ENCODE data around the gene ABCC4.

Gene ABCC4

GRCh38 chr13:95258619-95259194, 42.5 kb downstream of the ABCC4 start:
- no peaks in the 10 kb centered on the region for H3K36me3 ChIP-seq (replicated peaks)
- no peak for DNase-seq (ENCODE audit: low spot score in 2 of 2)
- no peaks in the 10 kb centered on the region for H3K9me3 ChIP-seq
- in situ Hi-C loops (cut with MboI; ENCODE audit: low sequenced_read_pairs): no loop called here
- H3K27me3 ChIP-seq (ENCODE audit: low read depth): no peaks in the 10 kb centered on the region
- H3K4me1 ChIP-seq: no peaks in the 10 kb centered on the region
- H3K4me3 ChIP-seq: no peak overlapping the region

- Histone ChIP-seq H3K4me3 (no peak overlapping the region), H3K27me3 (ENCODE audit: low read depth) (no peaks in the 10 kb centered on the region), H3K36me3 (replicated peaks) (no peaks in the 10 kb centered on the region), H3K9me3 (no peaks in the 10 kb centered on the region), H3K4me1 (no peaks in the 10 kb centered on the region)
- in situ Hi-C loops (cut with MboI; ENCODE audit: low sequenced_read_pairs): no loop called here
- DNase-seq (ENCODE audit: low spot score in 2 of 2): no peak
Observed at GRCh38 chr13:95258098-95258497, 43.2 kb downstream of the ABCC4 start.

GRCh38 chr13:95256091-95256490, 45.2 kb downstream of the ABCC4 start:
- Histone ChIP-seq H3K4me1 (no peaks in the 10 kb centered on the region), H3K36me3 (replicated peaks) (no peaks in the 10 kb centered on the region), H3K4me3 (no peak overlapping the region), H3K9me3 (no peaks in the 10 kb centered on the region), H3K27me3 (ENCODE audit: low read depth) (no peaks in the 10 kb centered on the region)
- no peak for DNase-seq (ENCODE audit: low spot score in 2 of 2)
- in situ Hi-C loops (cut with MboI; ENCODE audit: low sequenced_read_pairs): no loop called here

GRCh38 chr13:95255072-95255732, 46.0 kb downstream of the ABCC4 start:
- no peaks in the 10 kb centered on the region for H3K27me3 ChIP-seq (ENCODE audit: low read depth)
- in situ Hi-C loops (cut with MboI; ENCODE audit: low sequenced_read_pairs): no loop called here
- H3K9me3 ChIP-seq: no peaks in the 10 kb centered on the region
- no peaks in the 10 kb centered on the region for H3K4me1 ChIP-seq
- H3K4me3 ChIP-seq: no peak overlapping the region
- no peak for DNase-seq (ENCODE audit: low spot score in 2 of 2)
- no peaks in the 10 kb centered on the region for H3K36me3 ChIP-seq (replicated peaks)

GRCh38 chr13:95254339-95254738, 46.9 kb downstream of the ABCC4 start:
- Histone ChIP-seq H3K4me1 (no peaks in the 10 kb centered on the region), H3K27me3 (ENCODE audit: low read depth) (no peaks in the 10 kb centered on the region), H3K4me3 (no peak overlapping the region), H3K36me3 (replicated peaks) (no peaks in the 10 kb centered on the region), H3K9me3 (no peaks in the 10 kb centered on the region)
- in situ Hi-C loops (cut with MboI; ENCODE audit: low sequenced_read_pairs): no loop called here
- no peak for DNase-seq (ENCODE audit: low spot score in 2 of 2)

- Histone ChIP-seq H3K4me1 (no peaks in the 10 kb centered on the region), H3K36me3 (replicated peaks) (no peaks in the 10 kb centered on the region)
Observed at GRCh38 chr13:95253033-95253432, 48.2 kb downstream of the ABCC4 start.

GRCh38 chr13:95251641-95252040, 49.6 kb downstream of the ABCC4 start:
- no peaks in the 10 kb centered on the region for H3K9me3 ChIP-seq
- H3K27me3 ChIP-seq (ENCODE audit: low read depth): no peaks in the 10 kb centered on the region
- no peaks in the 10 kb centered on the region for H3K4me1 ChIP-seq
- no peaks in the 10 kb centered on the region for H3K36me3 ChIP-seq (replicated peaks)
- DNase-seq (ENCODE audit: low spot score in 2 of 2): no peak
- in situ Hi-C loops (cut with MboI; ENCODE audit: low sequenced_read_pairs): no loop called here
- no peak overlapping the region for H3K4me3 ChIP-seq

More at GRCh38 chr13:95253033-95253432, 48.2 kb downstream of the ABCC4 start:
- H3K4me3 ChIP-seq: no peak overlapping the region
- H3K27me3 ChIP-seq (ENCODE audit: low read depth): no peaks in the 10 kb centered on the region
- in situ Hi-C loops (cut with MboI; ENCODE audit: low sequenced_read_pairs): no loop called here
- H3K9me3 ChIP-seq: no peaks in the 10 kb centered on the region
- DNase-seq (ENCODE audit: low spot score in 2 of 2): no peak

GRCh38 chr13:95250961-95251360, 50.3 kb downstream of the ABCC4 start:
- Histone ChIP-seq H3K9me3 (no peaks in the 10 kb centered on the region), H3K27me3 (ENCODE audit: low read depth) (no peaks in the 10 kb centered on the region), H3K36me3 (replicated peaks) (no peaks in the 10 kb centered on the region; the same call in 1 of the 2 replicates), H3K4me1 (no peaks in the 10 kb centered on the region), H3K4me3 (no peak overlapping the region)
- in situ Hi-C loops (cut with MboI; ENCODE audit: low sequenced_read_pairs): no loop called here
- DNase-seq (ENCODE audit: low spot score in 2 of 2): no peak

- DNase-seq (ENCODE audit: low spot score in 2 of 2): no peak
- Histone ChIP-seq H3K4me1 (no peaks in the 10 kb centered on the region), H3K9me3 (no peaks in the 10 kb centered on the region), H3K36me3 (replicated peaks) (no peaks in the 10 kb centered on the region; the same call in 1 of the 2 replicates), H3K27me3 (ENCODE audit: low read depth) (no peaks in the 10 kb centered on the region), H3K4me3 (no peak overlapping the region)
- in situ Hi-C loops (cut with MboI; ENCODE audit: low sequenced_read_pairs): no loop called here
Observed at GRCh38 chr13:95248953-95249352, 52.3 kb downstream of the ABCC4 start.

GRCh38 chr13:95247852-95248251, 53.4 kb downstream of the ABCC4 start:
- in situ Hi-C loops (cut with MboI; ENCODE audit: low sequenced_read_pairs): no loop called here
- H3K4me1 ChIP-seq: no peaks in the 10 kb centered on the region
- no peak overlapping the region for H3K4me3 ChIP-seq
- H3K27me3 ChIP-seq (ENCODE audit: low read depth): no peaks in the 10 kb centered on the region
- no peaks in the 10 kb centered on the region; the same call in 1 of the 2 replicates for H3K36me3 ChIP-seq (replicated peaks)
- no peak for DNase-seq (ENCODE audit: low spot score in 2 of 2)
- no peaks in the 10 kb centered on the region for H3K9me3 ChIP-seq

GRCh38 chr13:95247171-95247570, 54.1 kb downstream of the ABCC4 start:
- Histone ChIP-seq H3K36me3 (replicated peaks) (no peaks in the 10 kb centered on the region; the same call in 1 of the 2 replicates), H3K27me3 (ENCODE audit: low read depth) (no peaks in the 10 kb centered on the region), H3K9me3 (no peaks in the 10 kb centered on the region), H3K4me3 (no peak overlapping the region), H3K4me1 (no peaks in the 10 kb centered on the region)
- DNase-seq (ENCODE audit: low spot score in 2 of 2): no peak
- in situ Hi-C loops (cut with MboI; ENCODE audit: low sequenced_read_pairs): no loop called here

GRCh38 chr13:95246292-95247082, 54.8 kb downstream of the ABCC4 start:
- H3K27me3 ChIP-seq (ENCODE audit: low read depth): no peaks in the 10 kb centered on the region
- DNase-seq (ENCODE audit: low spot score in 2 of 2): no peak

GRCh38 chr13:95245071-95245470, 56.2 kb downstream of the ABCC4 start:
- H3K4me3 ChIP-seq: no peak overlapping the region
- no peaks in the 10 kb centered on the region; the same call in 1 of the 2 replicates for H3K36me3 ChIP-seq (replicated peaks)
- DNase-seq (ENCODE audit: low spot score in 2 of 2): no peak
- H3K27me3 ChIP-seq (ENCODE audit: low read depth): no peaks in the 10 kb centered on the region
- H3K4me1 ChIP-seq: no peaks in the 10 kb centered on the region
- no peaks in the 10 kb centered on the region for H3K9me3 ChIP-seq
- in situ Hi-C loops (cut with MboI; ENCODE audit: low sequenced_read_pairs): no loop called here

More at GRCh38 chr13:95246292-95247082, 54.8 kb downstream of the ABCC4 start:
- no peaks in the 10 kb centered on the region; the same call in 1 of the 2 replicates for H3K36me3 ChIP-seq (replicated peaks)
- no peaks in the 10 kb centered on the region for H3K4me1 ChIP-seq
- H3K9me3 ChIP-seq: no peaks in the 10 kb centered on the region
- no peak overlapping the region for H3K4me3 ChIP-seq
- in situ Hi-C loops (cut with MboI; ENCODE audit: low sequenced_read_pairs): no loop called here

- DNase-seq (ENCODE audit: low spot score in 2 of 2): no peak
- in situ Hi-C loops (cut with MboI; ENCODE audit: low sequenced_read_pairs): no loop called here
- no peaks in the 10 kb centered on the region for H3K4me1 ChIP-seq
- H3K36me3 ChIP-seq (replicated peaks): no peaks in the 10 kb centered on the region; the same call in 1 of the 2 replicates
- H3K4me3 ChIP-seq: no peak overlapping the region
- no peaks in the 10 kb centered on the region for H3K9me3 ChIP-seq
- H3K27me3 ChIP-seq (ENCODE audit: low read depth): no peaks in the 10 kb centered on the region
Observed at GRCh38 chr13:95243207-95243606, 58.0 kb downstream of the ABCC4 start.
